Measurements from ENCODE around the gene SFXN5.

Gene SFXN5

DNA sequence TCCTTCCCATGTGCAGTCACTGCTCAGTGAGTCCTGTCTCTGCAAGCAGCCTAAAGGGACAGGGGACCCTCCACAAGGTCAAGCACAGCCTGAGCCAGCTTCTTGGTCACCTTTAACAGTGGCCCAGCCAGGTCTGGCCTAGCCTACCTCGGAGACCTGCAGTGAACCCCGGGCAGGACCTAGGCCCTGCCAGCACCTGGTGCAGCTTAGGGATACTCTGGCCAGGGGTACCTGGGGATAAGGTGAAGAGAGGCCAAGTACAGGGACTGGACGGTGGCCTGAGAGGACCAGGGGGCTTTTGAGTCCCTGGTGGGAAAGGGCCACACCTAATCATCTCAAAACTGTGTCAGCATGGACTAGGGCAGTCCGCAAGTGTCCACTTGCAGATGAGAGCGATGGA is 86.4 kb downstream of the SFXN5 start:
- DNase-seq (ENCODE audit: low spot score): no peak
- TF ChIP-seq, protein P1, sequence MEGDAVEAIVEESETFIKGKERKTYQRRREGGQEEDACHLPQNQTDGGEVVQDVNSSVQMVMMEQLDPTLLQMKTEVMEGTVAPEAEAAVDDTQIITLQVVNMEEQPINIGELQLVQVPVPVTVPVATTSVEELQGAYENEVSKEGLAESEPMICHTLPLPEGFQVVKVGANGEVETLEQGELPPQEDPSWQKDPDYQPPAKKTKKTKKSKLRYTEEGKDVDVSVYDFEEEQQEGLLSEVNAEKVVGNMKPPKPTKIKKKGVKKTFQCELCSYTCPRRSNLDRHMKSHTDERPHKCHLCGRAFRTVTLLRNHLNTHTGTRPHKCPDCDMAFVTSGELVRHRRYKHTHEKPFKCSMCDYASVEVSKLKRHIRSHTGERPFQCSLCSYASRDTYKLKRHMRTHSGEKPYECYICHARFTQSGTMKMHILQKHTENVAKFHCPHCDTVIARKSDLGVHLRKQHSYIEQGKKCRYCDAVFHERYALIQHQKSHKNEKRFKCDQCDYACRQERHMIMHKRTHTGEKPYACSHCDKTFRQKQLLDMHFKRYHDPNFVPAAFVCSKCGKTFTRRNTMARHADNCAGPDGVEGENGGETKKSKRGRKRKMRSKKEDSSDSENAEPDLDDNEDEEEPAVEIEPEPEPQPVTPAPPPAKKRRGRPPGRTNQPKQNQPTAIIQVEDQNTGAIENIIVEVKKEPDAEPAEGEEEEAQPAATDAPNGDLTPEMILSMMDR (IDR thresholded peaks at IDR 0.05): no peak
- Histone ChIP-seq H3K27ac (no peak overlapping the region), H3K4me3 (no peak overlapping the region)

DNA sequence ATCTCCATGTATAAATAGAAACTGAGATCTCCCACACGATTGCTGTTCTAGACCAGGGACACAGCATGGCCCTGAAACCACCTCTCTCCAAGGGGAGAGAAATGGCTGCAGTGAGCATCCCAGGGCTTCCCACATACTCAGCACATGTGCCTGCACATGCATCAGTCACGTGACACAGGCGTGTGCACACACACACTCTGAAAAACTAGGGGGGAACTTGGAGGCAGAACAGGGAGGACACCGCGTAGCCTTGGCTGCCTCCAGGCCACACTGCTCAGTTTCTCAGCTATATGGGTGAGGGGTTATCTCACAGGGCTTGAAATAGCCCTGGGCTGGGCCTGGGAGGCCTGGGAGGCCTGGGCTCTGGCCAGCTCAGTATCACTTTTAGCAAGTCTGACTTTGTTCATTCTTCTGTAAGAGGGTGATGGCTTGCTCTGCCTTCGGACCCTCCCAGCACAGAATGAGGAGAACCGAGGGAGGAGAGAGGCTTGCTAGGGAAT is 87.3 kb downstream of the SFXN5 start:
- peak overlapping the region in 1 of 2 donors; percentile 46 for H3K27ac ChIP-seq
- no peak overlapping the region for H3K4me3 ChIP-seq
- TF ChIP-seq, protein P1 (IDR thresholded peaks at IDR 0.05): no peak
- no peak for DNase-seq (ENCODE audit: low spot score)

DNA sequence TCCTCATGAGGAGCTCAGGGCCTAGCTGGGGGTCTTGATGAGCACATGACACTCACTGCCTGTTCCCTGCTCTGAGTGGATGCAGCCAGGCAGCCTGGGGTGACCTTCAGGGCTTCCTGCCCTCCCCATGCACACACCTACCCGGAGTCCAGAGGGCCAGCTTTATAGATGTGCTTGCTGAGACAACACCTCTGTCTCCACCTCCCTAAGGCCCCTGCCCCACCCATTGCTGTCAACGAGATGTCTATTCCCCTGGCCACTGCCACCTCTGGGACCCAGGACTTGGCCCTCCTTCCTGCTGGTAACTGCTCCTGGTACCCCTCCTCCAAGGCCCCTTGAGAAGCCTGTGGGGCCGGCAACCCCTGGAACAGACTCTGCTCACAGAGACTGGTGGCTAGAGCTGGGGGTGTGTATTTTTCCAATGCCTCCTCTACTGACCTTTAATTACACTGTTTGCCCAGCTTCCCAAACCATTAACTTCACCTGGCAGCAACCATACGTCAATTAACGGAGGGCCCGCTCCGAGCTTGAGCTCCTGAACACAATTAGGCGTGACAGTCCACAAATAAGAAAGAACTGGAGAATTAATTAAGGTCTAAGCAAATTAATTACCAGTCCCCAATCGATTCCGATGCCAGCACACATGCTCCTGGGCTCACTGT is 87.9 kb downstream of the SFXN5 start:
- TF ChIP-seq, protein P1 (IDR thresholded peaks at IDR 0.05): no peak
- H3K27ac ChIP-seq: peak overlapping the region in 1 of 2 donors; percentile 46
- H3K4me3 ChIP-seq: no peak overlapping the region
- DNase-seq (ENCODE audit: low spot score): no peak

DNA sequence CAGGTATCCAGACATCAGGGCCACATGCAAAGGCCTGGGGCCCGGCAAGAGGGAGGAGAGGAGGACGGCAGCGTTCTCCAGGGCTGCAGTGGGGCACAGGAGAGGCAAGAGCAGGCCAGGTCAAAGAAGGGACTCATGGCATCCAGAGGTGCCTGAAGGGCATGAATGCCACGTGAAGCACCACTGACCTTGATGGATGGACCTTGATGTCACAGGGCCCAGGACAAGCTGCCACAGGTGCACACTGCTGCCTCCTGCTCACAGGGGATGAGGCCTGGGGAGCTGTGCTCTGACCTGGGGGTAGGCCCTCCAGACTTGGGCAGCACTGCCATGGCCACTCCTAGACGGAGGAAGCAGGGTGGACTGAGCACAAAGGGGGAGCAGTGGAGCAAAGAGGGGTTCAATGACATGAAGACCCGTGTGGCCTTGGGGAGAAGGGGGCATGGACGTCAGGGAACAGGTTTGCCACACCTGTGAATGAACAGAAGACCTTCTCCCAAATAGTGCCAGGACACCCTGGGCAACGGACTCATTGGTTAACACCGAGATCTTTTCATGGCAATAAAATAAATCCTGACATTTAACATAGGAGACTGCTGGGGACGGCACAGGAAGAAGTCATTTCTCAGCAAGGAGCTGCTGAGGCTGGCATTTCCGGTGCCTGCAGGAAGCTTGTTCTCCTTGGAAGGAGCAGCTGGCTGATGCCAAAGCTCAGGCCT is 88.6 kb downstream of the SFXN5 start:
- TF ChIP-seq, protein P1 (IDR thresholded peaks at IDR 0.05): no peak

DNA sequence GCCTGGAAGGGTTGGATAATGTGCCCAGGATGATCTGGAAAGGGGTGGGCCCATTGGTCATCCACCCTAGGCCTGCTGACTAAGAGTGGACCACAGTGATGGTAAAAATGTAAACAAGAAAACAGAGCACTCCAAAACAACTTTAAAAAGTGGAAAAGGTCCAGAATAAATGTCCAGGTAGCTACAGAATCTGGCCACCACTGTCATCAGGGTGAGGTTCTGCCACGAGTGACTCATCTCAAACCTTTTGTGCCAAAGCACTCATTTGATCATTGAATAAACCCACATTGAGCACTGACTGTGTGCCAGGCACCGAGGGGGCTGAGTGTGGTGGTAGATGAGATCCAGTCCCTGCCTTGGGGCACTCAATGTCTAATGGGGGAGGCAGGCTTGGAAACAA is 89.3 kb downstream of the SFXN5 start:
- TF ChIP-seq, protein P1 (IDR thresholded peaks at IDR 0.05): no peak
- Histone ChIP-seq H3K4me3 (no peak overlapping the region), H3K27ac (no peak overlapping the region)
- no peak for DNase-seq (ENCODE audit: low spot score)

More for the DNA sequence above, 88.6 kb downstream of the SFXN5 start:
- H3K4me3 ChIP-seq: no peak overlapping the region
- H3K27ac ChIP-seq: no peak overlapping the region
- no peak for DNase-seq (ENCODE audit: low spot score)

DNA sequence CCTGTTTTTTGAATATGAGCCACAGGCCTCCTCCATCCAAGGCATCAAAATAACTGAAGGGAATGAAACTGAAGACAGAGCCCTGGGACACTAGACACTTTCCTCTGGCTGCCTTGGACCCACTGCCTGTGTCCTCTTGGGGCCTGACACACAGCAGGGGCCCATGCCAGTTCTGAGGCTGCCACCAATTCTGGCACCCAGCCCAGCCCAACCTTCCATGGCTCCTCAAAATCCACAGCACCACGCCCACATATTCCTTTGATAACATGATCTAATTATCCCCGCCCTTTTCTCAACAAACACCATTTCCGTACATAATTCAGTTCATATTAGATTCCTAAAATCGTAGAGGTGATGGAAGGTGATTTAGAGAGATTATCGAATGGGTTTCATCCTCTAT is 90.0 kb downstream of the SFXN5 start:
- Histone ChIP-seq H3K4me3 (no peak overlapping the region), H3K27ac (no peak overlapping the region)
- TF ChIP-seq, protein P1 (IDR thresholded peaks at IDR 0.05): no peak
- no peak for DNase-seq (ENCODE audit: low spot score)
